Heart left ventricle (tissue), 16 donors: Measurements from ENCODE around the gene STRADB. TPM values are rescaled to one million over a fixed set of nuclear protein-coding genes. Genes with fewer than 3 reads are reported as not detected.

Source experiments
- ATAC-seq, 4 donors: fragments of 200-7000 bp; cut with Tn5 transposase; one replicate each; pipeline ENCODE4 v1.9.1; 2020 to 2022; ENCODE audit warnings: moderate library complexity in 4 of 4, mild to moderate bottlenecking in 3 of 4, moderate number of reproducible peaks in 1 of 4
- DNase-seq, 5 donors: peaks; one replicate each; pipeline ENCODE4 v3.0.0-alpha.2; 2020
- H3K27ac ChIP-seq, 12 donors: fragments of 200-600 bp; sonication (generic) in 4 of 12; one replicate each; pipeline versions ENCODE4 v1.5.0 to v1.8.0; 2016 to 2022; ENCODE audit warnings: mild to moderate bottlenecking in 2 of 12
- H3K27me3 ChIP-seq, 9 donors: fragments of 200-600 bp; sonication (generic) in 2 of 9; one replicate each; pipeline versions ENCODE4 v1.5.1 to v1.8.0; 2016 to 2022; ENCODE audit warnings: mild to moderate bottlenecking in 3 of 9
- H3K36me3 ChIP-seq, 9 donors: fragments of 200-600 bp; sonication (generic) in 2 of 9; one replicate each; pipeline versions ENCODE4 v1.5.0 to v1.8.0; 2018 to 2022; ENCODE audit warnings: mild to moderate bottlenecking in 2 of 9
- H3K4me1 ChIP-seq, 12 donors: fragments of 200-600 bp; sonication (generic) in 4 of 12; one replicate each; pipeline versions ENCODE4 v1.5.0 to v1.8.0; 2016 to 2022; ENCODE audit warnings: mild to moderate bottlenecking in 3 of 12
- H3K4me3 ChIP-seq, 12 donors: fragments of 200-600 bp; sonication (generic) in 4 of 12; one replicate each; pipeline versions ENCODE4 v1.5.0 to v1.8.0; 2017 to 2022; ENCODE audit warnings: mild to moderate bottlenecking in 9 of 12, moderate library complexity in 4 of 12
- H3K9me3 ChIP-seq, 12 donors: fragments of 200-600 bp; sonication (generic) in 4 of 12; one replicate each; pipeline versions ENCODE4 v1.5.0 to v1.8.0; 2016 to 2022; ENCODE audit warnings: mild to moderate bottlenecking in 1 of 12
- POLR2A ChIP-seq, 2 donors: fragments of 450-650 bp; IDR thresholded peaks; one replicate each; pipeline ENCODE4 v1.6.1; 2017; ENCODE audit warnings: antibody characterized with exemption in 2 of 2, mild to moderate bottlenecking in 2 of 2, moderate library complexity in 2 of 2
- WGBS, 4 donors: extraction: QIAGEN DNeasy Blood & Tissue Kit in 2 of 4; methylation state at CpG; one replicate each; pipeline versions ENCODE4 v1.1.5 to v1.1.7; 2013 to 2018; 5-methylcytosine and 5-hydroxymethylcytosine counted together
- intact Hi-C, 10 donors: fragments of 100-400 bp; cut with DNase I; formaldehyde crosslinking; loops; one replicate each; pipeline versions ENCODE4 v1.11.1 to v1.14.2; 2022
- polyA plus RNA-seq, 2 donors: library from polyadenylated mRNA; stranded (reverse); fragments of 200-250 nt; gene quantifications; one replicate each; pipeline ENCODE4 v1.2.3, GENCODE V29; 2013
- total RNA-seq, 9 donors: library from RNA; depleted of rRNA in 2 of 9; stranded (reverse); fragments of >200 nt in 2 of 9; fragmentation: NEBNext Ultra II Directional in 3 of 9; extraction: Animal tissue kit (Norgen Biotek cat#: 25700) in 3 of 9; gene quantifications; one replicate each; pipeline versions ENCODE4 v1.1.0 to v1.2.4, GENCODE V29; 2016 to 2023
- TF ChIP-seq, protein P1 (sequence below), 12 donors: fragments of 200-600 bp; sonication (generic) in 4 of 12; IDR thresholded peaks; one replicate each; pipeline versions ENCODE4 v1.5.0 to v1.8.0; 2018 to 2022; ENCODE audit warnings: antibody characterized with exemption in 12 of 12, mild to moderate bottlenecking in 5 of 12
- donor health status: ischemic (EF 13 %, LVEDD 7.1; RV severe dilation, severe dysfunction).
- donor health status: healthy with polysubstance abuse.
- donor health status: DM: no; HTN: yes; CAD: no.
- donor health status: DM: no; HTN: no; CAD: no.
- donor health status: ischemic (EF 25% LVEDD 6.9; RV normal size, moderate dysfunction).
- donor health status: ischemic (EF 25% LVEDD 5.7; RV mildly dilated, moderate dysfunction).
- donor health status: healthy.
- donor health status: DM: yes; HTN: yes; CAD: no.
- donor health status: ischemic (EF 35%, LVEDD 5.7; RV mildly dilated, moderate dysfunction).
- donor health status: nonischemic (EF 11% LVEDD 7.7; RV severe dilation, severe dysfunction).
- donor health status: DM: yes; HTN: yes; CAD: no.
- donor health status: PGD.
- donor health status: ischemic (EF 29% LVEDD 5.4; RV normal size, mild dysfunction).
- donor health status: nonischemic (EF 23%, LVEDD 6.1; RV moderate dilation, normal function).

STRADB gene
- total and polyA plus RNA-seq, 11 donors = 28.6 to 105 (median 57.9) TPM

DNA sequence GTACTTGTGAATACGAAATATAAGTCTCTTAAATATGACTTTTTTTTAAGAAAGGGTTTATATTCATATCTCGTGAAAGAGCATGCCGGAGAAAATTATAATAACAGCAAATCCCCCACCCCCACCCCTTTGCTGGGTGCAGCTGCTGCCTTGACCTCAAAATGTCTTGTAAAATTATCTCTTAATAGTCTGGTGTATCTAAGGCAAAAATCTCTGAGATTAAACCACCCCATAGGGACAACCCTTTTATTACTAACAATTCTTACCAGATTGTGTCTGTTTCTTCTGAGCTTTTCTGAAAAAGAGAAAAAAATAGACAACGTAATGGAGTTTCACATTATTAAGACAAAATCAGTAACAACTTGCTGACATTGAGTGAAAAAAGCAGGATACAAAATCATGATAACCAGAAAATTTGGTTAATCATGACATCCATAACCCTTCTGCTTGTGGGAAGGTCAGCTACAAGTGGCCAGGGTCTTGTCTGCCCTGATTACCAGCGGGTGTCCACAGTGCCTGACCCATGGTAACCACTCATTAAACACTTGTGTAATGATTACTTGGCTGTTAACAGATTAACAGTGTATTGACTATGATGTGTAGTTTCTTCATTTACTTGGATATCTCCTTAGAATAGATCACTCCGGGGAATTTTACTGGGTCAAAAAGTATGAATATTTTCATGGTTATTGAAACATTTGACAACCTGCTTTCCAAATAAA, 1.5 kb downstream of the STRADB start:
- Histone ChIP-seq H3K36me3 (peaks cover 0 to 37% (median 12%) of the 10 kb centered on the region in 9 donors), H3K27ac (peak overlapping the region in 5 of 12 donors; percentile 92 to 98 (median 96)), H3K9me3 (no peaks in the 10 kb centered on the region), H3K4me3 (peak overlapping the region in 9 of 12 donors; percentile 72 to 97 (median 83)), H3K4me1 (peaks cover 0 to 46% (median 32%) of the 10 kb centered on the region in 12 donors), H3K27me3 (no peaks in the 10 kb centered on the region)
- WGBS, 4 donors = 74 to 87% (median 76%) methylated on average over 6 of the region's 6 CpGs
- ATAC-seq (no peak), DNase-seq (no peak)
- intact Hi-C loops = loop anchor here in 6 of 10 donors (5.0 to 10.0 kb wide), 6 partner anchors 41 to 218 kb away; no protein-coding TSS in a partner anchor
- TF ChIP-seq, protein P1, sequence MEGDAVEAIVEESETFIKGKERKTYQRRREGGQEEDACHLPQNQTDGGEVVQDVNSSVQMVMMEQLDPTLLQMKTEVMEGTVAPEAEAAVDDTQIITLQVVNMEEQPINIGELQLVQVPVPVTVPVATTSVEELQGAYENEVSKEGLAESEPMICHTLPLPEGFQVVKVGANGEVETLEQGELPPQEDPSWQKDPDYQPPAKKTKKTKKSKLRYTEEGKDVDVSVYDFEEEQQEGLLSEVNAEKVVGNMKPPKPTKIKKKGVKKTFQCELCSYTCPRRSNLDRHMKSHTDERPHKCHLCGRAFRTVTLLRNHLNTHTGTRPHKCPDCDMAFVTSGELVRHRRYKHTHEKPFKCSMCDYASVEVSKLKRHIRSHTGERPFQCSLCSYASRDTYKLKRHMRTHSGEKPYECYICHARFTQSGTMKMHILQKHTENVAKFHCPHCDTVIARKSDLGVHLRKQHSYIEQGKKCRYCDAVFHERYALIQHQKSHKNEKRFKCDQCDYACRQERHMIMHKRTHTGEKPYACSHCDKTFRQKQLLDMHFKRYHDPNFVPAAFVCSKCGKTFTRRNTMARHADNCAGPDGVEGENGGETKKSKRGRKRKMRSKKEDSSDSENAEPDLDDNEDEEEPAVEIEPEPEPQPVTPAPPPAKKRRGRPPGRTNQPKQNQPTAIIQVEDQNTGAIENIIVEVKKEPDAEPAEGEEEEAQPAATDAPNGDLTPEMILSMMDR (IDR thresholded peaks at IDR 0.05) = no peak
- no peak for TF ChIP-seq POLR2A (IDR thresholded peaks at IDR 0.05)

DNA sequence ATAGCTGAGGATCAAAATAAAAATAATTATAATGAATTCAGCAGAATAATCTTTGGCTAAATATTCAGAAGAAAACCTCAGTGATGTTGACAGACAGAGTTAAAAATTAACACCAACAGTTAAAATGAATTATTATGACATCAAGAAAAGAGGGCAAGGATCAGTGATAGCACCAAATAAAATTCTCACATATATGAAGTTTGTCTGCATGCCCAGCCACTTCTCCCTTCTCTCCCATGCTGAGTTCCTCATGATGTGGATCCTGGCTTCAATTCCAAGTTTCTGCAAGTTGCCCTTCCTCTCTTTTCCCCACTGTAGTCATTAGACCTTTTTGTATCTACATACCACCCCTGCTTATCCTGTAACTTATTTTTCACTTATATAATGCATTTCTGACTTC, 6.8 kb downstream of the STRADB start:
- no peak for DNase-seq
- no peak for TF ChIP-seq POLR2A (IDR thresholded peaks at IDR 0.05)
- intact Hi-C loops = loop anchor here in 3 of 10 donors (10.0 kb wide), 3 partner anchors 54 to 224 kb away; no protein-coding TSS in a partner anchor
- Histone ChIP-seq H3K4me3 (no peak overlapping the region), H3K4me1 (peaks cover 0 to 7% (median under 1%) of the 10 kb centered on the region in 12 donors), H3K27me3 (no peaks in the 10 kb centered on the region), H3K36me3 (peaks cover 0 to 83% (median 61%) of the 10 kb centered on the region in 9 donors), H3K9me3 (peaks cover 0 to 10% (median 0%) of the 10 kb centered on the region in 12 donors), H3K27ac (no peak overlapping the region)
- no peak for ATAC-seq

DNA sequence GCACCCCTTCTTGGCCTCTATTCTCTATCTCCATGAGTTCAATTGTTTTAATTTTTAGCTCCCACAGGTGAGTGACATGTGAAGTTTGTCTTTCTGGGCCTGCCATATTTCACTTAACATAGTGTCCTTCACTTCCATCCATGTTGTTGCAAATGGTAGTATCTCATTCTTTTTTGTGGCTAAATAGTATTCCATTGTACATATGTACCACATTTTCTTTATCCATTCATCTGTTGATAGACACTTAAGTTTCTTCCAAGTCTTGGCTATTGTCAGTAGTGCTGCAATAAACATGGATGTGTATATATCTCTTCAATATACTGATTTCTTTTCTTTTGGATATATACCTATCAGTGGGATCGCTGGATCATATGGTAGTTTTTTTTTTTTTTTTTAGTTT, 9.0 kb downstream of the STRADB start:
- H3K27ac ChIP-seq = no peak overlapping the region
- WGBS, 4 donors = 86 to 100% (median 94%) methylated on average over 1 of the region's 1 CpG
- TF ChIP-seq, protein P1 (IDR thresholded peaks at IDR 0.05) = no peak
- no peak for TF ChIP-seq POLR2A (IDR thresholded peaks at IDR 0.05)
- peaks cover 0 to 97% (median 73%) of the 10 kb centered on the region in 9 donors for H3K36me3 ChIP-seq
- H3K4me3 ChIP-seq = no peak overlapping the region
- intact Hi-C loops = loop anchor here in 2 of 10 donors (10.0 kb wide), 2 partner anchors 206 to 264 kb away; no protein-coding TSS in a partner anchor
- H3K27me3 ChIP-seq = no peaks in the 10 kb centered on the region
- H3K9me3 ChIP-seq = peaks cover 0 to 10% (median 0%) of the 10 kb centered on the region in 12 donors
- no peak for ATAC-seq
- no peak for DNase-seq
- H3K4me1 ChIP-seq = peaks cover 0 to 9% (median 3%) of the 10 kb centered on the region in 12 donors

DNA sequence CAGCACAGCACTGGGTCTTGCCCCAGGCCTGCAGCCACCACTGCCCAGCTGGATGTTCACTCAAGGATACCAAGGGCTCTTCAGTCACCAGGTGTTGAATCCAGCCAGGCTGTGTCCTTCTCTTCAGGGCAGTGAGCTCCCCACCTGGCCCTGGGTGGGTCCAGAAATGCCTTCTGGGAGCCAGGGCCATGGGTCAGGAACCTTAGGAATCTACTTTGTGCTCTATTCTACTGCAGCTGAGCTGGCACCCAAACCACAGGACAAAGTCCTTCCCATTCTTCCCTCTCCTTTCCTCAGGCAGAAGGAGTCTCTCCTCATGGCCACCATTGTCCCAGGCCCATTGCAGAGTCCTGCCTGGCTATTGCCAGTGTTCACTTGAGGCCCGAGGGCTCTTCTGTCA, 13.0 kb downstream of the STRADB start:
- intact Hi-C loops = loop anchor here in 2 of 10 donors (10.0 kb wide), 2 partner anchors 210 to 260 kb away; no protein-coding TSS in a partner anchor
- DNase-seq (no peak), ATAC-seq (no peak)
- H3K4me3 ChIP-seq = no peak overlapping the region
- H3K27me3 ChIP-seq = no peaks in the 10 kb centered on the region
- H3K36me3 ChIP-seq = peaks cover 0 to 94% (median 63%) of the 10 kb centered on the region in 9 donors
- peaks cover 0 to 28% (median 10%) of the 10 kb centered on the region in 12 donors for H3K4me1 ChIP-seq
- TF ChIP-seq, protein P1 (IDR thresholded peaks at IDR 0.05) = no peak
- TF ChIP-seq POLR2A (IDR thresholded peaks at IDR 0.05) = no peak
- peak overlapping the region in 6 of 12 donors; percentile 7 to 81 (median 53) for H3K27ac ChIP-seq
- WGBS, 4 donors = 93 to 100% (median 98%) methylated on average over 1 of the region's 1 CpG
- peaks cover 0 to 10% (median 0%) of the 10 kb centered on the region in 12 donors for H3K9me3 ChIP-seq
